NK-92 (cell line): ENCODE results near the gene SUSD3.

Source experiments
- DNase-seq: peaks from one replicate; lab custom pipeline; 2025; ENCODE audit not compliant: unreplicated experiment; lab: John Stamatoyannopoulos, UW

The SUSD3 gene

GRCh38 chr9:93051680-93052089 is 6.8 kb upstream of the SUSD3 start:
- no peak for DNase-seq

- DNase-seq, result no peak
These were observed 5.5 kb upstream of the SUSD3 start for GRCh38 chr9:93052791-93053540.

DNA sequence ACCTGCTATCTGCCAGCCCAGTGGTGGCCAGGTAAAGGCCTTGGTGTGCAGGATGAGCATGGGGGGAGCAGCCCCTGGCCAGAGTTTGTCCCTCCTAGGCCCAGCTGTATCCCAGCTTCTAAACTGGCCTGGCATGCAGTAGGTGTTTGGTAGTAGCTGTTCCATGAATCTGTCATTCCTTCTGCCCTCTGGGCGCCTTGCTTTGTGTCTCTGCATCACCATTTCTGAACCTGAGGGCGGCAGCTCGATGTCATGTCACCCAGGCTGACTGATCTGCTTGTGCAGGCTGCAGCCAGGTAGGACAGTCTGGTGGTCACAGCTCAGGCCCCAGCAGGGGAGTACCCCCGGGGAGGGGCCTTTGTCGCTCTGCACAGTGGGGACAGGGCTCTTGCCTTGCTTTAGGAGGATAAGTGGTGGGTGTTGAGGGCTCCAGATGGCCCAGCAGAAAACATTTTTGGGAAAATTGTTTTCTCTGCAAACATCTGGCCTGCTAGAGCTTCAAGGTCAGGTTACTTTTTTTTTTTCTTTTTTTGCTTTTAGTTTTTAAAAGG is 4.6 kb upstream of the SUSD3 start:
- DNase-seq, result no peak

- no peak for DNase-seq
These were observed 3.5 kb upstream of the SUSD3 start for GRCh38 chr9:93054758-93055704.

DNA sequence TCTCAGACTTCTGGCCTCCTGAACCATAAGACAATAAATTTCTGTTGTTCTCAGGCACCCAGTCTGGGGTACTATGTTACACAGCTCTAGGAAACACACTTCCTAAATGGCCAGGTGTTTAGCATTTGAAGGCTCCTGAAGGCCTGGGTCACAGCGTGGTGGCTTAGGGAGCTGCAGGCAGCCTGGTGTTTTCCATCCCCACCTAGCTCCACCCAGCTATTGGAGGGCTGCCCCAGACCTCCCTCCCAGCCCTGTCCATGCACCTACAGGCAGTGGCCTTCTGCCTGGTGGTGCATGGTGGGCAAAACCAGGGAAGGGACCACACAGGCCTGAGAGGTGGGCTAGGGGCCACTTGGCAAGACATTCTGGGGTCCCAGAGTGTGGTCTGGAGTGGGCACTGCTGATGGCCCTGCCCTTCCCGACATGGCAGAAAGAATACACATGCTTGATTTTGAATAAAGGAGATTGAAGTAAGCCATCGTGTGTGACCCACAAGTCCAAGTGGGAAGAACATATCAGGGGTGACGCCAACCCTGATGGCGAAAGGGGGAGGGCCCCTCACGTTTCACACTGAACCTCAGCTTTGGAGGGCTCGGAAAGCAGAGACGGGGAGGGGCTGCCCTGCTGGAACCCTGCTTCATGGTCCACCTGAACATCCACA is 1.3 kb upstream of the SUSD3 start:
- DNase-seq, result no peak

DNA sequence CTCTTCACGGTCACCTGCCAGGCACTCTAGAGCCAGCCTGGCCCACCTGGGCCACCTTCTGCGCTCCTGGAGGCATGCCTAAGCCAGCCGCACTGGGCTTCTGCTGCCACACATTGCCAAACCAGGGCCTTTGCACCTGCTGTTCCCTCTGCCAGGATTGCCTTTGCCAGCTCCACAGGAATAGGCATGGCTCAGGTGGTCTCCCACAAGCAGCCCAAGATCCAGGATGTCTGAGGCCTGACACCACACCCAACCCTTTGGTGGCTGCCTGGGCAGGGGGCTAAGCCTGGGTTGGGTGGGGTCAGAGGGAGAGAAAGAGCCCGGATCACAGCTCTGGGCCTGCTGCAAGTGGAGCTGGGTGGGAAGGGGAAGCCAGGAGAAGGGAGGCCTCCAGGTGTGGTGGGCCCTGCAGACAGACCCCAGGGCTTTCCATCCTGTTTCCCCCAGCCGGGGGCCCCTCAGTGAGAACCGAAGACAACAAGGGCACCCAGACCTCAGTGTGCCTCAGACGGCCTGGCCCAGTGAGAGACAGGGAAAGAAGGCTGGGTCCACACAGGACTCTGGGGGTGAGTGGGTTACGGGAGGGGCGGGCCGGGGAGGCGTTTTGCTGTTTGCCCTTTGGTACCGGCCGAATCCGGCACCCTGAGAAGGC is 672 bp upstream of the SUSD3 start:
- DNase-seq, result no peak

GRCh38 chr9:93059011-93059714 is 662 bp downstream of the SUSD3 start:
- DNase-seq, result no peak

DNA sequence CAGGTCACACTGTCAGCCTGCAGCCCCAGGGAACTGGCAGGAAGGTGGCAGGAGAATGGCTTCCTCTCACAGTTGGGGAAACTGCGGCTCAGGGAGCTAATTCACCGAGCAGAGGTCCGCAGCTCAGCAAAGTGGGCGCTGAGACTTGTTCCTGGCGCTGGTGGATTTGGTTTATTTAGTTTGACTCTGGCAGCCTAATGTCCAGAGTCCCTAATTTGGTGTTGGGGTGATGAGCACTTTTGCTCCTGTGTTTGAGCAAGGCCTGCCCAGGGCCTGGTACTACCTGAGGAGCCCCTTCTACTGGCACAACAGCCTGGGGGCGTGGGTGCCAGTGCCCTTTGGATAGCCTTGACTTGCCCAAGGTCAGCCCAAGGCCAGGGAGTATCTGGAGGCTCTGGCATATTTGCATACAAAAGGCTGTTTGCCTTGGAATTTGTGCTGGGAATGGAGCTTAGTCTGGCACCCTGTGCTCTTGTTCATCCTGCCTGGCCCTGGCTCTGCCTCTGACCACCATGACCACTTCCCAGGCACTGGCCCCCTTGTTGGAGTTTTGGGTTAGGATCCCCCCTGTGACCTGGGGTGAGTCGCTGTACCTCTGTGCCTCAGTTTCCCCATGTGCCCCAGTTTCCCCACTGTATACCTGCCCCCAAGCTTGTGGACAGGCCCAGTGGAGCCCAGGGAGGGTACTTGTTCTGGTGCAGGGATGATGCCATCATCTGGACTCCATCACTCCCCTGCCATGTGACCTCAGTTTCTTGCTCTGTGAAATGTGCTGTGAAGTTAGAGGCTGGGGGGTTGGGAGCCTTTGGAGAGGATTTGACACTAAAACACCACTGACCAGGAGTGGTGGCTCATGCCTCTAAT is 1.4 kb downstream of the SUSD3 start:
- DNase-seq, result no peak

GRCh38 chr9:93060746-93061259 is 2.3 kb downstream of the SUSD3 start:
- no peak for DNase-seq

DNA sequence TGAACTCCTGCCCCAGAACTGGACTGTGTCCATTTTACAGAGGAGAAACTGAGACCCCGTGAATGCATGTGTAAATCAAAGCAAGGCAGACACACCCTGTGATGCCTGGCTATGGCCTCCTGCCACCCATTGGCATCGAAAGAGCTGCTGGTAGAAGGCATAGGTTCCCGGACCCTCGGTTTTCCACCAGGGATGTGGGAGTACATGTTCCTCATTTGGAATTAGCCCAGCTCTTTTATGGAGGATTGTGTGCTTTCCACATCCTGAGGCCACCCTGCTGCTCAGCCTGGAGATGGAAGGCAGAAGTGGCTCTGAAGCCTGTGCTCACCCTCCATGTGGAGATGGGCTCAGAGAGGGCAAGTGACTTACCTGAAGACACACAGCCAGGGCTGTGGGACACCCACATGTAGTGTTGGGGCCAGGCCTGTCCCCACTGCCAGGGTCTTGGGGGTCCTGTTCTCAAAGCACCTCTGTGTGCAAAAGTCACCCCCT is 2.8 kb downstream of the SUSD3 start:
- no peak for DNase-seq

GRCh38 chr9:93061791-93062763 is 3.6 kb downstream of the SUSD3 start:
- DNase-seq, result no peak

DNA sequence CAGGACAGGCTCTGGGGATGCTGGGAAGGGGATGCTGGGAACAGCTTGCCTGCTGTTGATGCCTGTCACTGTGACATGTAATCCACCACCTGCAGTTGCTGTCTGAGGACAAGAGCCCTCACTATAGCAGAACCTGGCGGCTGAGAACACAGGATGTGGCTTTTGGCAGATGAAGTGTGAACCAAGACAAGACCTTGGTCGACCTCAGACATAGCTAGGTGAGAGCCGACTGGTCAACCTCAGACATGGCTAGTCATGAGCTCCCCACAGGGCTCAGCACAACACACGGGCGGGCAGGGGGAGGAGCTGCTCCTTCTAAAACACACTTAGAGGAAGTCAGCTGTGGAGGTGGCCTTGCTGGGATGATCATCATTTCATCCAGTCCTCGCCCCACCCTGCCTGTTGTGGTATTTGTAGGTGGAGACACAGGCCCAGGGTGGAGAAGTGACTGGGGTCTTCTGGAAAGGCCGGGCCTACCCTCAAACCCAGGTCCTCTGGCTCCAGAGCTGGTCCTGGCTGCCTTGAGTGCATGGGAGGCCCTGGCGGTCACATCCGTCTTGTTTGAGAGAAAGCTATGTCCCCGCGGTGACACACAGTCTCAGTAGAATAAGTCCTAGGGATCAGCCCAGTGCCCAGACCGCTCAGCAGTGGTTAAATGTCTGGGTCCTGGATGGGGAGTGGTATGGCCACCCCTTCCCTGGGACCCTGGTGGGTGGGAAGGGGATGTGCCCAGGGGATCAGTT is 6.1 kb downstream of the SUSD3 start:
- peak; percentile 42 for DNase-seq

DNA sequence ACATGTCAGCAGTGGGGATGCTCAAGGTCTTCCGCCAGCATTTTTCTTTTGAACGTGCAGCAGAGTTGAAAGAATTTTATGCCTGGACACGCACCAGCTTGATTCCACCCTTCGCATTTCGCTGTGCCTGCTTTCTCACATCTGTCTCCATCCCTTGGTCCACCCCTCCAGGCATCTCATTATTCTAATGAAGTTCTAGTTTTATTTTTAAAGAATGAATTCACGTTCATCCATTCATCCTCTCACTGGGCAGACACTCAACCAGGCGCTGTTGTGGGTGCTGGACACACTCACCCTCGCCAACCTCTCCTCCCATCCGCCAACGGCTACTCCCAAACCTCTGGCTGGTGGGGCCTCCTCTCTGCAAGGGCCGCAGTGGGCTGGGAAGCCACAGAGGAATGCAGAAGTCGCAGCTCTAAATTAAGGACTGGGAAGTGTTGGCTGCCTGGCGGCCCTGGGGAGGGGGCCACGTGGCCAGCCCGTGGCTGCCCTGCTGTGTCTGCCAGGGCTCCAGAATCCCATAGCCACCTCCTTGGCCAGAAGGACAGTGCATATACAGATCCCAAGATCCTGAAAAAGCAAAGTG is 6.7 kb downstream of the SUSD3 start:
- DNase-seq, result no peak

- no peak for DNase-seq
These were observed 8.6 kb downstream of the SUSD3 start for GRCh38 chr9:93066978-93067603.

GRCh38 chr9:93068956-93069355 is 10.5 kb downstream of the SUSD3 start:
- no peak for DNase-seq

GRCh38 chr9:93071464-93071863 is 13.0 kb downstream of the SUSD3 start:
- DNase-seq, result no peak
